Measurements from ENCODE around the gene LDLRAD3. TPM values are rescaled to one million over a fixed set of nuclear protein-coding genes. Genes with fewer than 3 reads are reported as not detected.

LDLRAD3 gene
- total and polyA plus RNA-seq, 7 donors, result 5.9 to 20.7 (median 12.1) TPM

GRCh38 chr11:35934981-35935380 lies 8.9 kb upstream of the LDLRAD3 start:
- Histone ChIP-seq H3K9me3 (no peaks in the 10 kb centered on the region), H3K36me3 (ENCODE audit: insufficient read depth in 1 of 2, low read depth in 1 of 2) (no peaks in the 10 kb centered on the region), H3K4me1 (peaks cover 14% of the 10 kb centered on the region), H3K4me3 (no peak overlapping the region), H3K27ac (no peak overlapping the region), H3K27me3 (ENCODE audit: insufficient read depth in 3 of 3, low read length in 2 of 3) (no peaks in the 10 kb centered on the region)
- ATAC-seq (peak; percentile 61 to 83 (median 80)), DNase-seq (peak in 1 of 2 donors; percentile 17)
- TF ChIP-seq, protein P1, sequence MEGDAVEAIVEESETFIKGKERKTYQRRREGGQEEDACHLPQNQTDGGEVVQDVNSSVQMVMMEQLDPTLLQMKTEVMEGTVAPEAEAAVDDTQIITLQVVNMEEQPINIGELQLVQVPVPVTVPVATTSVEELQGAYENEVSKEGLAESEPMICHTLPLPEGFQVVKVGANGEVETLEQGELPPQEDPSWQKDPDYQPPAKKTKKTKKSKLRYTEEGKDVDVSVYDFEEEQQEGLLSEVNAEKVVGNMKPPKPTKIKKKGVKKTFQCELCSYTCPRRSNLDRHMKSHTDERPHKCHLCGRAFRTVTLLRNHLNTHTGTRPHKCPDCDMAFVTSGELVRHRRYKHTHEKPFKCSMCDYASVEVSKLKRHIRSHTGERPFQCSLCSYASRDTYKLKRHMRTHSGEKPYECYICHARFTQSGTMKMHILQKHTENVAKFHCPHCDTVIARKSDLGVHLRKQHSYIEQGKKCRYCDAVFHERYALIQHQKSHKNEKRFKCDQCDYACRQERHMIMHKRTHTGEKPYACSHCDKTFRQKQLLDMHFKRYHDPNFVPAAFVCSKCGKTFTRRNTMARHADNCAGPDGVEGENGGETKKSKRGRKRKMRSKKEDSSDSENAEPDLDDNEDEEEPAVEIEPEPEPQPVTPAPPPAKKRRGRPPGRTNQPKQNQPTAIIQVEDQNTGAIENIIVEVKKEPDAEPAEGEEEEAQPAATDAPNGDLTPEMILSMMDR (IDR thresholded peaks at IDR 0.05), result no peak
- intact Hi-C loops (cut with DNase I), result no loop called here
- 10 to 16% (median 15%) methylated on average over 4 of the region's 4 CpGs for WGBS, 3 donors

DNA sequence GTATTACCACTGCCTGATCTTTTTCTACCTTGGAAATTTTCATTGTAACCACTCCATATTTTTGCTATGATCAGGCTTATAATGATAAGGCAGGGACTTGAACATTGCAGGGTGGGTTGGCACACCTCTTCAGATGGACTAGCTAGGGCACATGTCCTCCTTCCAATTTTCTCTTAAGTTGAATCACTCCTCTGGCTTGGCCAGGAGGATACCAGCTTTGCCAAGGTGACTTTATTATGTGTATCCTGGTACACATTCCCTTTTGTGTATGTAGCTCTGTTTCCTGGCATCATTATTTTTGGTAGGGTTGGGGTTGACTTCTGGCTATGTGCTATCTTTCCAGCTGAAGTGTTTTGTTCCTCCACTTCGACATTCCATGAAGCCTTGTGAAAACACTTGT lies 8.5 kb upstream of the LDLRAD3 start:
- intact Hi-C loops (cut with DNase I), result no loop called here
- Histone ChIP-seq H3K9me3 (no peaks in the 10 kb centered on the region), H3K4me1 (peaks cover 14% of the 10 kb centered on the region), H3K27me3 (ENCODE audit: insufficient read depth in 3 of 3, low read length in 2 of 3) (no peaks in the 10 kb centered on the region), H3K27ac (no peak overlapping the region), H3K4me3 (no peak overlapping the region), H3K36me3 (ENCODE audit: insufficient read depth in 1 of 2, low read depth in 1 of 2) (no peaks in the 10 kb centered on the region)
- TF ChIP-seq, protein P1 (IDR thresholded peaks at IDR 0.05), result no peak
- ATAC-seq, result peak; percentile 42 to 85 (median 68)
- WGBS, 3 donors, result 21 to 29% (median 26%) methylated on average over 1 of the region's 1 CpG
- no peak for DNase-seq

DNA sequence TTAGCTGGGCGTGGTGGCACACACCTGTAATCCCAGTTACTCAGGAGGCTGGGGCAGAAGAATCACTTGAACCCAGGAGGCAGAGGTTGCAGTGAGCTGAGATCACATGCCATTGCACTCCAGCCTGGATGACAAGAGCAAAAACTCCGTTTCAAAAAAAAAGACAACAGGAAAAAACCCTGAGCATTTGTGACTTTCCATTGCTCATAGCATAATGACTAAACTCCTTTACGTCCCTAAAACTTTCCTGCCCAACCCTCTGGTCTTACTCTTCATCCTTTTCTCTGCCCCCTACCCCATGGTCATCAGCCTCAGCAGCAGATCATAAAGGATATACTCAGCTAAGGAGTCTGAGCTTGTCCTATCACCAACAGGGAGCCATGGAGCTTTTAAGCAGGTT lies 6.8 kb upstream of the LDLRAD3 start:
- ATAC-seq (no peak), DNase-seq (no peak)
- WGBS, 3 donors, result 62 to 66% (median 65%) methylated on average over 3 of the region's 3 CpGs
- no peak overlapping the region for H3K27ac ChIP-seq
- H3K36me3 ChIP-seq (ENCODE audit: insufficient read depth in 1 of 2, low read depth in 1 of 2), result no peaks in the 10 kb centered on the region
- TF ChIP-seq, protein P1 (IDR thresholded peaks at IDR 0.05), result no peak
- H3K4me1 ChIP-seq, result peaks cover 14% of the 10 kb centered on the region
- H3K9me3 ChIP-seq, result no peaks in the 10 kb centered on the region
- H3K27me3 ChIP-seq (ENCODE audit: insufficient read depth in 3 of 3, low read length in 2 of 3), result no peaks in the 10 kb centered on the region
- H3K4me3 ChIP-seq, result no peak overlapping the region
- intact Hi-C loops (cut with DNase I), result no loop called here

GRCh38 chr11:35937700-35938099 lies 6.2 kb upstream of the LDLRAD3 start:
- H3K9me3 ChIP-seq, result no peaks in the 10 kb centered on the region
- DNase-seq (no peak), ATAC-seq (no peak)
- 89 to 92% (median 90%) methylated on average over 6 of the region's 6 CpGs for WGBS, 3 donors
- no peaks in the 10 kb centered on the region for H3K36me3 ChIP-seq (ENCODE audit: insufficient read depth in 1 of 2, low read depth in 1 of 2)
- H3K4me3 ChIP-seq, result no peak overlapping the region
- no peaks in the 10 kb centered on the region for H3K27me3 ChIP-seq (ENCODE audit: insufficient read depth in 3 of 3, low read length in 2 of 3)
- H3K27ac ChIP-seq, result no peak overlapping the region
- TF ChIP-seq, protein P1 (IDR thresholded peaks at IDR 0.05), result no peak
- peaks cover 14% of the 10 kb centered on the region for H3K4me1 ChIP-seq
- intact Hi-C loops (cut with DNase I), result no loop called here

- no peak overlapping the region for H3K4me3 ChIP-seq
- H3K4me1 ChIP-seq, result peaks cover 17% of the 10 kb centered on the region
- ATAC-seq, result no peak
- DNase-seq, result no peak
- WGBS, 3 donors, result 94 to 96% (median 94%) methylated on average over 9 of the region's 9 CpGs
- no peaks in the 10 kb centered on the region for H3K27me3 ChIP-seq (ENCODE audit: insufficient read depth in 3 of 3, low read length in 2 of 3)
- H3K9me3 ChIP-seq, result no peaks in the 10 kb centered on the region
- no peaks in the 10 kb centered on the region for H3K36me3 ChIP-seq (ENCODE audit: insufficient read depth in 1 of 2, low read depth in 1 of 2)
- TF ChIP-seq, protein P1 (IDR thresholded peaks at IDR 0.05), result no peak
- intact Hi-C loops (cut with DNase I), result no loop called here
- no peak overlapping the region for H3K27ac ChIP-seq
These were observed 5.6 kb upstream of the LDLRAD3 start for GRCh38 chr11:35938231-35938630.

Measured in psoas muscle (tissue), 8 donors.